GM12801 (cell line): ENCODE measurements around the gene ACAD8.

Experiments used
- TF ChIP-seq, protein P1 (sequence below): IDR thresholded peaks from one replicate; pipeline ENCODE4 v1.5.1; 2011; ENCODE audit warnings: control low read depth; ENCODE audit not compliant: insufficient read length; ENCODE audit errors: extremely low read depth

The ACAD8 gene

DNA sequence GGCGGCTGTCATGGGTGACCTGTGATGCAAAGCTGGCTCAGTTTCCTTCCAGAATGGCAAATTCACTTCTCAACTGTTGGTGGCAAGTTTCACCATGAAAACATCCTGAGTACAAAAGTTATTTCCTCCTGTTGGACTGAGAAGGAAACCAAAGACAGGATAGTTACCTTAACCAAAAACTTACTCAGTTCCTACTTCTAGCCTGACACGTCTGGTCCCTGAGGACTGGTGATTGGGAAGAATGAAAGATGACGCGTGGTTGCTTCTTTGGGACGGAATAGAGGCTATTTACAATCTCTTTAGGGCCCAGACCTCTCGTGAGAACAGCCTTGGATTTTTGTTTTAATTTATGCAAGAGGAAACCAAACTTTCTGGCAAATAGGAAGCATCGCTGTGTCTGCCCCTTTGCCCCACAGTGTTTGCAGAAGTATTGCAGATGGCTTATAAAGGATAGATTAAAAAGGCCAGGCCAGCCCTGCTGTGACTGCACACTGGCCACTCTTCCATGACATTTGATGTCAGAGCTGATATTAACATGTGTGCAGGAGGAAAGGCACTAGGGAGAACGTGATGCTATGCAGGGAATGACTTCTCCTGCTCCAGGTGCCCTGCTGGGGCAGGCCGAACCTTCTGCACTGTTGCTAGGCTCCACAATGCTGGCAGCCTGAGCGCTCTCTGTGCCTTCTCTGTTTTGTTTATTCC is 21.3 kb upstream of the ACAD8 start:
- TF ChIP-seq, protein P1, sequence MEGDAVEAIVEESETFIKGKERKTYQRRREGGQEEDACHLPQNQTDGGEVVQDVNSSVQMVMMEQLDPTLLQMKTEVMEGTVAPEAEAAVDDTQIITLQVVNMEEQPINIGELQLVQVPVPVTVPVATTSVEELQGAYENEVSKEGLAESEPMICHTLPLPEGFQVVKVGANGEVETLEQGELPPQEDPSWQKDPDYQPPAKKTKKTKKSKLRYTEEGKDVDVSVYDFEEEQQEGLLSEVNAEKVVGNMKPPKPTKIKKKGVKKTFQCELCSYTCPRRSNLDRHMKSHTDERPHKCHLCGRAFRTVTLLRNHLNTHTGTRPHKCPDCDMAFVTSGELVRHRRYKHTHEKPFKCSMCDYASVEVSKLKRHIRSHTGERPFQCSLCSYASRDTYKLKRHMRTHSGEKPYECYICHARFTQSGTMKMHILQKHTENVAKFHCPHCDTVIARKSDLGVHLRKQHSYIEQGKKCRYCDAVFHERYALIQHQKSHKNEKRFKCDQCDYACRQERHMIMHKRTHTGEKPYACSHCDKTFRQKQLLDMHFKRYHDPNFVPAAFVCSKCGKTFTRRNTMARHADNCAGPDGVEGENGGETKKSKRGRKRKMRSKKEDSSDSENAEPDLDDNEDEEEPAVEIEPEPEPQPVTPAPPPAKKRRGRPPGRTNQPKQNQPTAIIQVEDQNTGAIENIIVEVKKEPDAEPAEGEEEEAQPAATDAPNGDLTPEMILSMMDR, result no peak

- TF ChIP-seq, protein P1, result no peak
Measured at GRCh38 chr11:134233729-134234179, 19.6 kb upstream of the ACAD8 start.

GRCh38 chr11:134235399-134235798 is 18.0 kb upstream of the ACAD8 start:
- TF ChIP-seq, protein P1, result no peak

GRCh38 chr11:134236834-134237556 is 16.4 kb upstream of the ACAD8 start:
- TF ChIP-seq, protein P1, result no peak

DNA sequence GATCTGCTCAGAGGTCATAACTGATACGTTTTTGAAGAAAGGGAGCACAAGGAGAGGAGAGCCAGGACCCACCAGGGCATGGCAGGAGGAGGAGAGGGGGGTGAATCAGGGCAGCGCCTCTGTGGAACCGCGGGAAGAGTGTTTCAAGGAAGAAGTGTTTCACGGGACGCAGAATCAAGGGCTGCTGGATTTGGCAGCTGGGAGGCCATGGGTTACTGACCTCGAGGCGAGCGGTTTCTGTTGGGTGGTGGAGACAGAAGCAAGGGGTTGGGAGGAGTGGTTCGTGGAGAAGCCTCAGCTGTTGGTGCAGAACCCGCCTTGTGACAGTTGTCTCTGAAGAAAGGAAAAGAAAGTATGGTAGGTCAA is 15.8 kb upstream of the ACAD8 start:
- TF ChIP-seq, protein P1, result no peak

- TF ChIP-seq, protein P1, result no peak
Measured at GRCh38 chr11:134238956-134239355, 14.4 kb upstream of the ACAD8 start.

DNA sequence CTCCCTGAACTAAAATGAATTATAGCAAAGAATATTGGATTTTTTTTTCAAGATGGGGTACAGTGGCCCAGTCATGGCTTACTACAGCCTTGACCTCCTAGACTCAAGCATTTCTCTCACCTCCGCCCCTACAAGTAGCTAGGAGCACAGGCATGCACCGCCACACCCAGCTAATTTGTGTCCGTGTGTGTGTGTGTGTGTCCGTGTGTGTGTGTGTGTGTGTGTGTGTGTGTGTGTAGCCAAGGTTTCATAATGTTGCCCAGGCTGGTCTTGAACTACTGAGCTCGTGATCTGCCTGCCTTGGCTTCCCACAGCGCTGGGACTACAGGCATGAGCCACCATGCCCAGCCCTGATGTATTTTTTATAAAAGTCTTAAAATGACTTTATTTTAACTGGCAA is 12.8 kb upstream of the ACAD8 start:
- TF ChIP-seq, protein P1, result no peak
